A673 (cell line): ENCODE data around the gene B3GNT8. TPM values are rescaled to one million over a fixed set of nuclear protein-coding genes. Genes with fewer than 3 reads are reported as not detected.

Source experiments
- BruUV-seq: library from RNA; stranded (reverse); fragments of 400-500 nt; replicated peaks from 2 replicates; lab custom pipeline; 2021; lab: Mats Ljungman, UMichigan
- CTCF ChIA-PET: fragments of 300-600 bp; sonication (Branson Sonifier 250); formaldehyde crosslinking; loops from one replicate; lab custom pipeline; 2022; ENCODE audit warnings: antibody characterized with exemption; lab: Charles Lee
- POLR2A ChIA-PET: fragments of 300-600 bp; sonication (Branson Sonifier 250); formaldehyde crosslinking; loops from one replicate; lab custom pipeline; 2022; ENCODE audit warnings: antibody characterized with exemption; ENCODE audit not compliant: low non-redundant PET; lab: Charles Lee
- DNase-seq: peaks from one replicate; pipeline ENCODE4 v3.0.0-alpha.2; 2015; ENCODE audit warnings: low spot score
- H3K27ac ChIP-seq: fragments of 200-600 bp; sonication (generic); 2 replicates; pipeline ENCODE4 v1.5.1; 2016; ENCODE audit warnings: mixed run types, low read depth, mild to moderate bottlenecking, mixed read lengths, antibody characterized with exemption, low read length; ENCODE audit not compliant: poor library complexity, severe bottlenecking
- H3K27me3 ChIP-seq: fragments of 200-600 bp; sonication (generic); replicated peaks from 2 replicates; pipeline ENCODE4 v1.6.1; 2017; ENCODE audit warnings: mixed run types, low read depth, mild to moderate bottlenecking, mixed read lengths, antibody characterized with exemption, low read length; ENCODE audit not compliant: insufficient read depth, poor library complexity
- H3K36me3 ChIP-seq: fragments of 200-600 bp; sonication (generic); 2 replicates; pipeline ENCODE4 v1.6.1; 2016; ENCODE audit warnings: mixed run types, mild to moderate bottlenecking, mixed read lengths, antibody characterized with exemption, low read length; ENCODE audit not compliant: insufficient read depth, poor library complexity, severe bottlenecking
- H3K4me1 ChIP-seq: fragments of 200-600 bp; sonication (generic); 2 replicates; pipeline ENCODE4 v1.6.1; 2017; ENCODE audit warnings: mixed run types, mild to moderate bottlenecking, mixed read lengths, antibody characterized with exemption, low read length; ENCODE audit not compliant: insufficient read depth, poor library complexity, severe bottlenecking
- H3K4me3 ChIP-seq: fragments of 200-600 bp; sonication (generic); 2 replicates; pipeline ENCODE4 v1.5.1; 2016; ENCODE audit warnings: low read depth, mixed run types, mild to moderate bottlenecking, mixed read lengths, low read length; ENCODE audit not compliant: poor library complexity, severe bottlenecking
- H3K9me3 ChIP-seq: fragments of 200-600 bp; sonication (generic); 2 replicates; pipeline ENCODE4 v1.6.1; 2016; ENCODE audit warnings: mixed run types, low read depth, mild to moderate bottlenecking, mixed read lengths, antibody characterized with exemption, low read length; ENCODE audit not compliant: poor library complexity, severe bottlenecking
- CTCF ChIP-seq: fragments of 300-800, 200-600 bp; sonication (generic); conservative IDR thresholded peaks from 2 replicates; pipeline ENCODE4 v1.5.1; 2017; ENCODE audit warnings: low read depth, mild to moderate bottlenecking, antibody characterized with exemption, low read length, moderate library complexity, mixed read lengths
- EZH2 ChIP-seq: fragments of 200-600 bp; sonication (generic); IDR thresholded peaks from 2 replicates; pipeline ENCODE4 v1.6.1; 2017; ENCODE audit warnings: borderline replicate concordance, low read depth, mild to moderate bottlenecking, mixed read lengths, antibody characterized with exemption, low read length; ENCODE audit not compliant: poor library complexity, severe bottlenecking
- intact Hi-C: fragments of 100-400 bp; cut with micrococcal nuclease; formaldehyde crosslinking; loops from one replicate; pipeline ENCODE4 v1.10.0; 2022; ENCODE audit not compliant: unreplicated experiment
- total RNA-seq: library from RNA; stranded (reverse); gene quantifications from 2 replicates; pipeline ENCODE4 v1.2.3, GENCODE V29; 2021

B3GNT8 gene
- total RNA-seq, 1 experiment from 2014 or later, result 0.41 TPM

DNA sequence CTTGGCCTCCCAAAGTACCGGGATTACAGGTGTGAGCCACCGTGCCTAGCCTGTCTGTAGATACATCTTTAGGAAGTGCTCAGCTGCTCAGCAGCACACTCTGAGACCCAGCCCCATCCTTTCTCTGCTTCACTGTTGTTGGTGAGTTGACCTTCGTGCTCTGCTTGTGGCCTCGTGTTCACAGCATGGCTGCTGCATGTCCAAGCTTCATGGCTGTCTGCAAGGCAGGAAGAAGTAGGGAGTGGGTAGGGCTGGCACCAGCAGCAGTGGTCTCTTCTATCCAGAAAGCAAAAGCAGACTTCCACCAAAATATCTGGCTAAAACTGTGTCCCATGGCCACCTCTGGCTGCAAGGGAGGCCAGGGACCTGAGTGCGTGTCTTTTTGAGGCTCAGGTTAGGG lies 14.2 kb downstream of the B3GNT8 start:
- TF ChIP-seq EZH2 (no peak), CTCF (no peak)
- CTCF ChIA-PET, result no interaction called here
- peaks cover 2% of the 10 kb centered on the region for H3K36me3 ChIP-seq
- no peaks in the 10 kb centered on the region for H3K27me3 ChIP-seq
- H3K4me1 ChIP-seq, result no peaks in the 10 kb centered on the region
- DNase-seq, result no peak
- POLR2A ChIA-PET, result no interaction called here
- H3K4me3 ChIP-seq, result no peak overlapping the region
- no peaks in the 10 kb centered on the region for H3K9me3 ChIP-seq
- BruUV-seq, result no TSS peak
- no peak overlapping the region for H3K27ac ChIP-seq
- intact Hi-C loops, result no loop called here

DNA sequence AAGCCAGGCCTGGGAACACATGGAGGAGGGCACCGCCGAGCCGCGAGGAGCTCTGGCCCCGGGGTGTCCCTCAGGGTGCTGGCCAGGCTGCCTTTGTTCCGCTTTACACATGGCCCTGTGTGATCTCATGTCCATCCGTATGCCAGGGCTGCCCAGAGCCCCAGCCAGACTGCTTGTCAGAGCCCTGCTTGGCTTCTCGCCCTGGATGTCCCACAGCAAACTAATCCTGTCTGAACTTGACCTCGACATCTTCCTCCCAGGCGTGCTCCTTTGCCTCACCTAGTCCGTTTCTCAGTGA lies 15.3 kb downstream of the B3GNT8 start:
- no TSS peak for BruUV-seq
- CTCF ChIA-PET, result no interaction called here

GRCh38 chr19:41411100-41411967 lies 15.8 kb downstream of the B3GNT8 start:
- DNase-seq, result no peak
- Histone ChIP-seq H3K4me3 (no peak overlapping the region), H3K27me3 (no peaks in the 10 kb centered on the region), H3K36me3 (peaks cover 1% of the 10 kb centered on the region), H3K9me3 (no peaks in the 10 kb centered on the region), H3K27ac (no peak overlapping the region), H3K4me1 (no peaks in the 10 kb centered on the region)
- ChIA-PET POLR2A (no interaction called here), CTCF (no interaction called here)
- TF ChIP-seq CTCF (no peak), EZH2 (no peak)
- no TSS peak for BruUV-seq
- intact Hi-C loops, result no loop called here

More for the DNA sequence above, 15.3 kb downstream of the B3GNT8 start:
- intact Hi-C loops, result no loop called here
- no peaks in the 10 kb centered on the region for H3K4me1 ChIP-seq
- TF ChIP-seq CTCF, result no peak
- no peak for TF ChIP-seq EZH2
- DNase-seq, result no peak
- POLR2A ChIA-PET, result no interaction called here
- no peak overlapping the region for H3K27ac ChIP-seq
- H3K4me3 ChIP-seq, result no peak overlapping the region
- no peaks in the 10 kb centered on the region for H3K27me3 ChIP-seq
- H3K36me3 ChIP-seq, result peaks cover 2% of the 10 kb centered on the region
- H3K9me3 ChIP-seq, result no peaks in the 10 kb centered on the region
